Kasumi-1 (cell line): Measurements from ENCODE around the gene SPNS2.

Experiments used
- DNase-seq, 2 experiments: peaks; one replicate each; lab custom pipeline; 2025; lab: John Stamatoyannopoulos, UW

The SPNS2 gene, protein sequence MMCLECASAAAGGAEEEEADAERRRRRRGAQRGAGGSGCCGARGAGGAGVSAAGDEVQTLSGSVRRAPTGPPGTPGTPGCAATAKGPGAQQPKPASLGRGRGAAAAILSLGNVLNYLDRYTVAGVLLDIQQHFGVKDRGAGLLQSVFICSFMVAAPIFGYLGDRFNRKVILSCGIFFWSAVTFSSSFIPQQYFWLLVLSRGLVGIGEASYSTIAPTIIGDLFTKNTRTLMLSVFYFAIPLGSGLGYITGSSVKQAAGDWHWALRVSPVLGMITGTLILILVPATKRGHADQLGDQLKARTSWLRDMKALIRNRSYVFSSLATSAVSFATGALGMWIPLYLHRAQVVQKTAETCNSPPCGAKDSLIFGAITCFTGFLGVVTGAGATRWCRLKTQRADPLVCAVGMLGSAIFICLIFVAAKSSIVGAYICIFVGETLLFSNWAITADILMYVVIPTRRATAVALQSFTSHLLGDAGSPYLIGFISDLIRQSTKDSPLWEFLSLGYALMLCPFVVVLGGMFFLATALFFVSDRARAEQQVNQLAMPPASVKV

DNA sequence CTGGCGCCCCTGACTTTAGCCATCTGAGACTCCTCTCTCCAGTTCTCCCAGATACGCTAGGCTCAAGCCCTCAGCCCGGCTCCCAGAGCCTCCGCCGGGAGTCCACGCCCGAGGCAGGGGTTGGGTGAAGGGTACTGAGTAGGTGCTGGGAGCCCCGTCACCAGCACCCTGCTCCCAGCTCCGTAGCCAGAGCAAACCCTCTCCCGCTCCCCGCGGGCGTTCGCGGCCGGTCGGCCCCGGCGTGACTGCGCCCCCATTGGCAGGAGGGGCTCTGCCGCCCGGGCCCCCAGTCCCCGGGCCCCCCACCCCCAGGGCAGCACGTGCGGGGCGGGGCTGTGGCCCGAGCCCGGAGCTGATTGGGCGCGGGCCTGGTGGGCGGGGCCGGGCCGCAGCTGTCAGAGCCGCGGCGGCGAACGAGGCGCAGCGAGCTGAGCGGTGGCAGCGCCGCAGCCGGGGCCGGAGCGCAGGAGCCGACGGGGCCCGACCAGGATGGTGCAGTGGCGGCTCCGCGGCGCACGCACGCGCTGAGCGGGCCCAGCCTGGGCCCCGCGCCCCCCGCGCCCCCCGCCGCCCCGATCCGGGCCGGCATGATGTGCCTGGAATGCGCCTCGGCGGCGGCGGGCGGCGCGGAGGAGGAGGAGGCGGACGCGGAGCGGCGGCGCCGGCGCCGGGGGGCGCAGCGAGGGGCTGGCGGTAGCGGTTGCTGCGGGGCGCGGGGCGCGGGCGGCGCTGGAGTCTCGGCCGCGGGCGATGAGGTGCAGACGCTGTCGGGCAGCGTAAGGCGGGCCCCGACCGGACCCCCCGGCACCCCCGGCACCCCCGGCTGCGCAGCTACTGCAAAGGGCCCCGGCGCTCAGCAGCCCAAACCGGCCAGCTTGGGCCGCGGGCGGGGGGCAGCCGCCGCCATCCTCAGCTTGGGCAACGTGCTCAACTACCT lies at the start of gene SPNS2:
Gene SPNS2, plus strand, starts transcription at position 421 of the 937 bp plus-strand sequence. Its CDS starts 167 bp downstream, at position 588.
- peak; percentile 9 to 26 for DNase-seq

DNA sequence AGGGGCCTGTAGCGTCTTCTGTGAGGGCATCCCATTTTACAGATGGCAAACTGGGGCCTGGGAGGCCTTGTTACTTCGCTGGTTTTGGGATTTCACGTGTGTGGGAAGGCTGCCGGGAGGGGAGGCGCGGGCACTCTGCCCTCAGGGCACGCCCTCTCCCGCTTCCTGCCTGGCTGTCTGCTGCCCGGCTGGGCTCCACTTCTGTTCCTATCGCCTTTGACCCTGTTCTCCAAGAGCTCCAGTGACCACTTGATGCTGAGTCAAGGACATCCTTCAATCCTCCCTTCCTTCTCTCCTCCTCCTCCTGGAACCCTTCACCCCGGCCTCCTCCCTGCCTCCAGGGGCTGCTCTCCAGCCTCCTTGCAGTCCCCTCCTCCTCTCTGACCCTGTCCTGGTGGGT lies 48.9 kb upstream of the SPNS2 start:
- no peak for DNase-seq

DNA sequence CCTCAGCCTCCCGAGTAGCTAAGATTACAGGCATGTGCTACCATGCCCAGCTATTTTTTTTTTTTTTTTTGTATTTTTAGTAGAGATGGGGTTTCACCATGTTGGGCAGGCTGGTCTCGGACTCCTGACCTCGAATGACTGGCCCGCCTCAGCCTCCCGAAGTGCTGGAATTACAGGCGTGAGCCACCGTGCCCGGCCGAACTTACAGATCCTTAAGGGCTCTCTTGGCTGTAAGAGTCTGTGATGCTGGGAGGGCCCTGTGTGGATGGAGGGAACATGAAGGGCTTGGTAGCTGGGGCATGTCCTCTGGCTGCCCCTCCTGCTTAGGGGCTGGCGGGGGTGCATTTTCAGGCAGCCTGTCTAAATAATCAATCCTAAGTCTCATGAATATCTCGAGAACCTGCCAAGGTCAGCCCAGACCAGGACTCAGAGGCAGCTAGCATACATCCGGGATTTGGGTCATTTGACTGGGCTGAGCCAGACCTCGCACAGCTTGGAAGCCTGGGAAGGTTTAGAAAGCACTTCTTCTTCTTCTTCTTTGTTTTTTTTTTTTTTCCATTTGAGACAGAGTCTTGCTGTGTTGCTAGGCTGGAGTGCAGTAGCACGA lies 47.9 kb upstream of the SPNS2 start:
- DNase-seq = no peak

DNA sequence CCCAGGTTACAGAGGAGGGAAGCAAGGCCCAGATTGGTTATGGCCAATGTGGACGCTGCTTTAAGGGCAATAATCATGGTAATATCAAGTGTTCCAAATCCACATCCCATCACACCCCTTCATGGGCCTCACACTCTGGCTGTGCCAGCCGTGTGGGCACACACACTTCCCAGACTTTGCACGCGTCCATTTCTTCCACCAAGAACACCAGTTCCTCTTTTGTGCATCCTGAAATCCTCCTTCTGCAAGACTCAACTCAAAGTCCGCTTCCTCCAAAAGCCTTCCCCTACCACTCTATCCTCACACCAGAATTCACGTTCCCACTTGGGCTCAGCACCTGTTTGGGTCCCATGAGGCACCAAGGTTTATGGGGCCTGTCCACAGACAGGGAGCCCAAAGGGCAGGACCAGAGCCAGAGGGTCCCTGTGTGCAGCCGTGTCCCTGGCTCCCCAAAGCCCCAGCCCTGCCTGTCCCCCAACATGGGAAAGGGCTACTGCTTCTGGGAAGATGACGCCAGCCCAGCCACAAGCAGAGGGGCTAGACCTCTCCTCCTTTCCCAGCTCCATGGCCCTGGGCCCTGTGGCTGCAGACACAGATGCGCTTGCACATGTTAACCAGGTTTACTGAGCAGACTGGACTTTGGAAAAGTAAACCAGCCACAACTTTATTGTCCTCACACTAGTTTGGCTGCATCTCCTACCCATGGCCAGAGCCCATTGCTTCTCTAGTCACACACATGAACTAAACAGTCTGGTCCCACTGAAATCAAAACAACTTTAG lies 44.7 kb upstream of the SPNS2 start:
- peak; percentile 22 to 27 for DNase-seq

DNA sequence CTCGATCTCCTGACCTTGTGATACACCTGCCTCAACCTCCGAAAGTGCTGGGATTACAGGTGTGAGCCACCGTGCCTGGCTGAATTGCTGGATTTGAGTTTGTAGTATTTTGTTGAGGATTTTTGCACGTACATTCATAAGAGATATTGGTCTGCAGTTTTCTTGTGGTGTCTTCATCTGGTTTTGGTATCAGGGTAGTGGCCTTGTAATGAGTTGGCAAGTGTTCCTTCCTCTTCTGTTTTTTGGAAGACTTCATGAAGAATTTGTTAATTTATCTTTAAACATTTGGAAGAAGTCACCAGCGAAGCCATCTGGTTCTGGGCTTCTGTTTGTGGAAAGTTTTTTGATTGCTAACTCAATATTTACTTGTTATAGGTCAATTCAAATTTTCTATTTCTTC lies 38.0 kb upstream of the SPNS2 start:
- no peak for DNase-seq

DNA sequence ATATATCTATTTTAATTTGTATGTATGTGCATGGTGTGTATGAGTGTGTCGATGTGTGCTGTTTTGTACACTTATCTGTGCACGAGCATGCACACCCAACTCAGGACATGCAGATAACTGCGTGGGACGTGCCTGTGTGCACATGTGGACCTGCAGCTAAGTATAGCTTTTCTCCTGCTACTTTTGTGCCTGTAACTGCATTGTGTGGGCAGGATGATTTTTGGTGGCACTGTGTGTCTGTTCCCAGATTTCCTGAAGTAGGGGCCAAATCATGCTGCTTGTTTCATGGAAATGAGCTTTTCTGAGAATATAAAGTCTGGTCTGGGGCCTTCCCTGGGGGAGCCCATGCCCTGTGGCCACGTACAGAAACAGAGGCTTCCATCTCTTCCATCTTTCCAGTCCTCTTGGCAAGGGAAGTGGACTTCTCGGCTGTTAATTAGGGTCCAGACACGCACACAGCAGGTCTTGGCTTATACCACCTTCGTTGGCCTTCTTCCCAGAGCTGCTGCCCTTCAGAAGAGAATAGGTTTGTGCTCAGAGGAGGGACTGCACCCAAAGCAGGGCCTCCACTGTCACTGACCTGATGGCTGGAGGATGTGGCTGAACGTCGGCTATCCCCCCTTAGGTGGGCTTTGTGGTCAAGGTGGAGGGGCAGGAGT lies 34.7 kb upstream of the SPNS2 start:
- no peak for DNase-seq

DNA sequence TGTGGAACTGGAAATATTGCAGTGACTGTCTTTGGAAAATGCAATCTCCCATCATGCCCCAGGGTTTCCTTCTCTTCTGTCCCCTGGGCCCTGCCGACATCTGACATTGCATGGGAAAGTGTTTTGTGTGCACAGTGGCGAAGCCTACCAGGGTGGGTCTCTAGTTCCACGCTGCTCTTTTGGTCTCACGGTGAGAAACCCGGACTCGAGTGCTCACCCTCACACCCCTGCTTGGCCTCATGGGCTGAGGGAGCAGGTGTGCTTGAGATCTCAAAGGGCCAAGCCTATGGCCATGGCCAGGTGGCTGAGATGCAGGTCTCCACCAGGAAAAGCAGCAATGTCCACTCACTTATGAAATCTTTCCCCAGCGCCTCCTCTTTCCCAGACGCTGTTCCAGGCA lies 32.9 kb upstream of the SPNS2 start:
- no peak for DNase-seq

DNA sequence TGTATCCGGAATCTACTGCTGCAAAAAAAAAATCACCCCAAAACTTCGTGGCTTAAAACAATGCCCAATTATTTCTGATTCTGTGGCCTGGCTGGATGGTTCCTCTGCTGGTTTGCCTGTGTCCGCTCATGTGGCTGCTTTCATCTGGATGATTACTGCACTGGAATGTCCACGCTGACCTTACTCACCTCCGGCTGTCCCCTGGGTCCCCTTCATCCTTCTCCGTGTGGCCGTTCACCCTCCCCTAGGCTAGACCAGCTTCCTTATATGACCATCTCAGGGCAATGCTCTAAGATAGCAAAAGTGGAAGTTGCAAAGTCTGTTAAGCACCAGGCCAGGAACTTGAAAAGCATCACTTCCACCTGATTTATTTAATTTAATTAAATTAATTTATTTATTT lies 31.4 kb upstream of the SPNS2 start:
- DNase-seq = peak in 1 of 2 experiments; percentile 1

DNA sequence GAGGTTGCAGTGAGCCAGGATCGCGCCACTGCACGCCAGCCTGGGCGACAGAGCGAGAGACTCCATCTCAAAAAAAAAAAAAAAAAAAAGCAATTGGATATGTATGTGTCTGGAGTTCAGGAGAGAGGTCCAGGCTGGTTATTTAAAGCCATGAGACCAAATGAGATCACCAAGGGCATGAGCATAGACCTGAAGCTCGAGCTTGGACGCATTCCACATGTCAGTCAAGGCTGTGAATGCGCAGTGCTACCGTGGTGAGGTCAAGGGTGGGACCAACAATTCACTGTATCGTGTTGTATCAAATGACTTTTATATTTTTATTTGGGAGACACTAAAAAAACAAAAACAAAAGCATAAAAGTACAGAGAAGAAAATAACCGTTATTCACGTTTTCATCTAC lies 29.1 kb upstream of the SPNS2 start:
- no peak for DNase-seq

DNA sequence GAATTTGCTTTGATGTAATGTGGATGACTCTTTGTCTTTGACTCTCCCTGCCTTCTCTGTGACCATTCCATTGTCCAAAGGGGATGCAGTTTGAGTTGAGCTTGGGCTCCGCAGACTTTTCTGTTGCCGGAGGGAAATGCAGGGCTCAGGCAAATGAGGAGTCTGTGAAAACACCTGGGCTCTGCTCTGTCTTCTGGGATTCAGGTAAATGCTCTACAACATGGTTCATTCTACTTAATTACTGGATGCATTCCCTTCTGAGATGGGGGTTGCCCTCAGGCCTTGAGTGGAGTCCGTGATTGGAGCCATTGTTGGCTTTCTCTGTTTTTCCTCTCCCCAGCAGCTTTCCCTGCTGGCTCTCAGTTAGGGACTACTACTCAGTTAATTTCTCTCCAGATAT lies 26.4 kb upstream of the SPNS2 start:
- DNase-seq = no peak

DNA sequence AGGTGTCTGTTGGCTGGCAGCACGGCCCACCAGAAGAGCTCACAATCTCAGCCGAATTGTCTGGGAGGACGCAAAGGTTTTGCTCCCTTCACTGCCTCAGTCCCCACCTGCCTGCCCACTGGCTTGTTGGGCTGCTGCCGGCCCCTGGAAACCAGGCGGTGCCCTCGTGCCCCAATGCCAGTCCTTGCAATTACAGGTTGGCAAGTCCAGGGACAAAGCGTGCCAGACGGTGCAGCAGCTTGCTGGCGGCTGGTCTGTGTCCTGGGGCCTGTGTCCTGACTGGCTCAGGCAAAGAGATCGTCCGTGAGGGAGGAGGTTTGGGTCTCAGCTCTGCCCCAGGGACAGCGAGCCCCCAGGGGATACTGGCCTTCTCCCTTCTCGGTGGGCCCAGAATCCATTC lies 24.6 kb upstream of the SPNS2 start:
- DNase-seq = no peak

DNA sequence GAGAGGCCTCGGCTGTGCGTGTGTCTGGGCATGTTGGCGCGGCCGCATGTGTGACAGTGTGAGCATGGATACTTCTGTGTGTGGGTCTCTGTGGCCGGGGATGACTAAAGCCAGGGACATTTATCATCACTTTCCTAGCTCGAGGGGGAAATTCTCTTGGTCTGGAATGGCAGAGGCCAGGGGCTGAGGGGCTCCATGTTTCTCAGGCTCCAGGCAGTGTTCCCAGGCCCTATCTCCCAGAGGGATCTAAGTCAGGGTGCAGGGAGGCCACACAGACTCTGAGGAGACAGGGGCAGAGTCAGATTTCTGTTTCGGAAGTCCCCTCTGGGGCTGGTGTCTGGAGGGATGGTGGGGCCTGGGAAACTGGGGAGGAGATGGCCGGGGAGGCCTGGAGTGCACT lies 23.7 kb upstream of the SPNS2 start:
- DNase-seq = peak; percentile 1 to 21

DNA sequence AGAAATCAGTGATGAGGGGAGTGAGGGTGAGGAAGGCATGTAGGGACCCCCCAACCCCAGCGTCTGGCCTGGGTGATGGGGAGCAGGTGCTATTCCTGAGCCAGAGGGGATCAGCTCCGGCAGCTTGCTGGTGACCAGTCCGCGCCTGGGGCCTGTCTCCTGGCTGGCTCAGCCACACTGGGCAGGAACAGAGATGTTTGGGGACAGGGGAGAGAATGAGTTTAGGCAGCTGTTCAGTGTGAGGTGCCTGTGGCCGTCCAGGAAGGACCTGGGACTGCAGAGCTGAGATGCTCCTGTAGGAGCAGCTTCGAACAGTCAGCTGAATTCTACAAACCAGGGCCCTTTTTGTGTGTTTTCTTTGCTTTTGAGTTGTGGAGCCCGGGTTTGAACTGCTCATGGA lies 23.2 kb upstream of the SPNS2 start:
- DNase-seq = no peak

DNA sequence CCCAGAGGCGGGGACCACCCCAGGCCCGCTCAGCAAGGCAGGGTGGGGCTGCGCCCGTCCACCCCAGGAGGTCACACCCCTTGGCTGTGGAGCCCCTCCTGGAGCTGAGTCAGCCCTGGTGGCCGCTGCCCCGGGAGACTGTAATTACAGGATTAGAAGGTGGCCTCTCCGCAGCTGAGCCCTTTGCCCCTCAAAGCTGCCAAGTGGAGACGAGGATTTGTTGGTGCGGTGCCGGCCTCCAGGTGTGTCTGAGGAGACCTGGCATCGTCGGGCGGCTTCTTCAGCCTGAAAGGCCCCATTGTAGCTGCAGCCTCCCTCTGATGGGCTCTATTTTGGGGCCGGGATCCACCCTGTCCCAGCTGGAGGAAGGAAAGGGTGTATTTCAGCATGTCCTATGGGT lies 22.7 kb upstream of the SPNS2 start:
- no peak for DNase-seq

DNA sequence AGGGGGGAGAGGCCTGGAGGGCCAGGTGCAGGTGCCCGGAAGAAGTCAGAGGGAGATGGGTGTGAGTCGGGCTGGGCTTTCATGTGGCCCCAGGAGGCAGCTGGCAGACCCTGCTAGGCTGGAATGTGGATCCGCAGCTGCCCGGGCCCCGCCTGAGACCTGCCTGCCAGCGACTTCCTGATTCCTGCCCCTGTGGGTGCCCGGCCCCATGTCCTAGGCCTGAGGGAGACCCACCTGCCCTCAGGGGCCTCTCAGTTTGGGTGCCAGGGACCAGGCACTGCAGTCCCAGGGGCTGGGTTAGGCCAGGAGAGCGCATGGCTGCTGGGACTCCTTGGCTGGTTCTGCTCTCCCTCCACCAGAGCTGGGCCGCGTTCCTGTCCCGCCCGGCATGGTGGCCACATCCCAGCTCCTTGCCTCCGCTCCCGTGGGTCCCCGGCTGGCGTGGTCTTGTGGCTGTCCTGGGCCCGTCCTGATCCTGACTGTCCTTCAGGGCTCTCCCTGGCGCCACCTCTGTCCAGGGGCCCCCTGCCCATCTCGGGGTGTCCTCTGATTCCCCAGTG lies 22.1 kb upstream of the SPNS2 start:
- DNase-seq = no peak

DNA sequence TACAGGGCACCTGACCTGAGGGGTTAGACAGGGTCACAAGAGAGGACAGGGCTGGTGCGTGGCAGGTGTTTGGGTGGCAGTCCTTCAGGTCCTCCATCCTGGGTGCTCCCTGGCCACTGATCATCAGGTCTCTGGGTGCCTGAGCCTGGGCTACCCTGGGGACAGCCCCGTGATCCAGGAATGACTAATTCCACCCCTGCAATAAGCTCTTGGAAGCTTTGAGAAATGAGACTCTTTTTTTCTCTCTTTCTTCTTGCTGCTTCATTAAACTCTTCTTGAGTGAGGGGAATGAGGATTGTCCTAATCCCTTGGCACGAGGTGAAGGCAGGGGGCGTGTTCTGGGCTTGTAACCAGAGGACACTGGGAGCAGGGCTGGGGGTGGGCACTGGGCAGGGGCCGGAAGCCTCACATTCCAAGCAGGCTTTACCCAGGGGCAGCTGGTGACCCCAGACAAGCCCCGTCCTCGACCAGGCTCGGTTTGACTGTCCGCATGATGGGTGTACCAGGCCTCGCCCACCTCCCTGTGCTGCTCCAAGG lies 21.4 kb upstream of the SPNS2 start:
- DNase-seq = no peak

DNA sequence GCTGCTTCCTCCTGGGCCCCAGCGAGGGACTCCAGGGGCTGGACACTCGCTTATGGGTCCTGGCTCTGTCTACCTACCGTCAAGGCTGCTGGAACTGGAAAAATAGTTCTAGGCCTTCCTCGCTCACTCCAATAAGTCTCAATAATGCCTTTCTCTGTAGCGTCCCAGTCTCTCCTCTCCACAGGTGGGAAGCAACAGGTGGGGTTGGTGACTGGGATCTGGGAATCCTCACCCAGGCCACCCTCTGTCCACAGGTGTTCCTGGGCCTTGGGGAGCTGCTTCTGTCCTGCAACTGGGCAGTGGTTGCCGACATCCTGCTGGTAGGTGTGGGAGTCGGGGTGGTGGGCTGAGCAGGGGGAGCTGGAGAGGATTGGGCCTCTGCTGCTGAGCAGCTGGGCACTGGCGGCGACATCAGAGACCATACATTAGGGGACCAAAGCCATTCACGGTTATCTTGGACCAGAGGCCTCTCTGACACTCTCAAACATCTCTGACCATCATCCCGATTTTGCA lies 20.3 kb upstream of the SPNS2 start:
- no peak for DNase-seq

DNA sequence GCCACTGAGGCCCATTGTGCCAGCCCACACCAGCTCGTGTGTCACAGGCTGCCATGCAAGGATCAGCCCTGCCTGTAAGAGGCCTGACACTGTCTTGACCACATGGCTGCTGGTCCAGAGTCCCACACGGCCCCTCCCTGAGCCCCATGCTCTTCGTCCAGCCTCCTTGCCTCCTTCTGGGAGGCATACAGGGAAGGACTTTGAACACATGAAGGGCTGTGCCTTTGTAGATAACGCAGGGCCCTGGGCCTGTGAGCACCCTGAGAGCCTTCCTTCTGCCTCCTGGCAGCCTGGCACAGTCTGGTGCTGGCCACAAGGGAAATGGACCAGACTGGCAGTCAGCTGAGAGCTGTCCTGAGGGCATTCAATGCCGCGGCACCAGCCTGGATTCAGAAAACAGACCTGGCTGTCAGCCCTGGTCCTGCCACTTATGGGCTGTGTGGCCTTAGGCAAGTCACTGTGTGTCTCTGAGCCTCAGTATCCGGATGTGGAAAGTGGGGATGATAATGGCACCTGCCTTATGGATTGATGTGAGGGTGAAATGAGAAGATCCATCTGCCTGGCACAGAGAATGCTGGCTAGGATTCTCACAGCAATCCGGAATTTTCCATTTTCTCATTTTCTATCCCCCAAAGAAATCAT lies 19.2 kb upstream of the SPNS2 start:
- DNase-seq = no peak

DNA sequence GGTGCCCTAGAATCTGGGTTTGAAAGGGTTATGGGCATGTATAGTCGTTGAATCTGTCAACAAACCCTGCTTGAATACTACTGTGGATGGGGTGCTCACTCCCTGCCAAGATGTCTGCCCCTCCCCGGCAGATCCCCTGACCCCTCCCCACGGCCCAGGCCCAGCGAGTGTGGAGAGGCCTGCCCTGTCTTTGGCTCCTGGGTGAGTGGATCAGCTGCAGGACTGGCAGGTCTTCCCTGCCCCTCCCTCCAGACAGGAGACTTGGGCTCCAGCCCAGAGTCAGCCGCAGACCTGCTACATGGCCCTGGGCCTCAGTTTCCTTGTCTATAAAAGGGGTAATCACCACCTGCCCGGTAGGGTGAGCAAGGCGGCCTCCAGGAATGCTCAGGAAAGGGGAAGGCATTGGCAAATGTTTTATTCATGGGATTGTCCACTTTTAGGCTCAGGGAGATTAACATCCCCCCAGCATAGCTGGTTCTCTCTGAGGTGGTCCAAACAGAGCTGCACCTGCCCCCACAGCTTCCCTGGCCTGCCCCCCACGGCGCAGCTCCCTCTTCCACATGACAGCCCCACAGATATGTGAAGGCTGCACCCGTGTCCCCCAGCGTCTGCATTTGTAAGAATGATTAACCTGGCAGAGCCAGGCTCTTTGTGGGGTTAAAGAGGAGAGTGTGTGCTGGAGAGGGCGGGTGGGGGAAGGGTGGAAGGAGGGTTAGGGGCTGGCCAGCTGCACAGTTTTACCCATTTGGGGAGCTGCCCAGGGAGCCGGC lies 18.5 kb upstream of the SPNS2 start:
- no peak for DNase-seq
